ENCODE data around the gene RBBP4. TPM values are rescaled to one million over a fixed set of nuclear protein-coding genes. Genes with fewer than 3 reads are reported as not detected.
"Not testable (repeated sequence)": the region's sequence is repeated elsewhere in the genome, so short reads cannot be mapped to it uniquely, and the experiment has no call there.

RBBP4 gene
- total RNA-seq, 1 donor from 2014 or later: 186 TPM

DNA sequence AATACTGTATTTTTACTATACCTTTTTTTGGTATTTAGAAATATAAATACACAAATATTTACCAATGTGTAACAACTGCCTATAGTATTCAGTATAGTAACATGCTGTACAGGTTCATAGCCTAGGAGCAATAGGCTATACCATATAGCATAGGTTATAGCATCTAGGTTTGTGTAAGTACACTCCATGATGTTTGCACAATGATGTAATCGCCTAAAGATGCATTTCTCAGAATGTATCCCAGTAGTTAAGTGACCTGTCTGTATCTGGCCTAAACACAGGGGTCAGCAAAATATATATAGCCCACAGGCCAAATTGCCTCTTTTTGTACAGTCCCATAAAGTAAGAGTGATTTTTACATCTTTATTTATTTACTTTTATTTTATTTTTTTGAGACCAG lies 24.8 kb upstream of the RBBP4 start:
- Mint-ChIP-seq H3K9me3 (ENCODE audit: unreplicated experiment) (no peaks in the 10 kb centered on the region), H3K27me3 (ENCODE audit: low read depth, unreplicated experiment) (no peaks in the 10 kb centered on the region), H3K27ac (ENCODE audit: unreplicated experiment) (no peak overlapping the region), H3K4me1 (ENCODE audit: low read depth, unreplicated experiment) (peaks cover 8% of the 10 kb centered on the region), H3K4me3 (ENCODE audit: unreplicated experiment) (no peak overlapping the region), H3K36me3 (ENCODE audit: low read depth, unreplicated experiment) (peaks cover 10% of the 10 kb centered on the region)
- no peaks in the 10 kb centered on the region for H3K4me1 ChIP-seq (ENCODE audit: insufficient read depth, low read length)
- TF ChIP-seq EZH2 (IDR thresholded peaks at IDR 0.05; ENCODE audit: insufficient read depth, low read length): no peak
- TF ChIP-seq, protein P1, sequence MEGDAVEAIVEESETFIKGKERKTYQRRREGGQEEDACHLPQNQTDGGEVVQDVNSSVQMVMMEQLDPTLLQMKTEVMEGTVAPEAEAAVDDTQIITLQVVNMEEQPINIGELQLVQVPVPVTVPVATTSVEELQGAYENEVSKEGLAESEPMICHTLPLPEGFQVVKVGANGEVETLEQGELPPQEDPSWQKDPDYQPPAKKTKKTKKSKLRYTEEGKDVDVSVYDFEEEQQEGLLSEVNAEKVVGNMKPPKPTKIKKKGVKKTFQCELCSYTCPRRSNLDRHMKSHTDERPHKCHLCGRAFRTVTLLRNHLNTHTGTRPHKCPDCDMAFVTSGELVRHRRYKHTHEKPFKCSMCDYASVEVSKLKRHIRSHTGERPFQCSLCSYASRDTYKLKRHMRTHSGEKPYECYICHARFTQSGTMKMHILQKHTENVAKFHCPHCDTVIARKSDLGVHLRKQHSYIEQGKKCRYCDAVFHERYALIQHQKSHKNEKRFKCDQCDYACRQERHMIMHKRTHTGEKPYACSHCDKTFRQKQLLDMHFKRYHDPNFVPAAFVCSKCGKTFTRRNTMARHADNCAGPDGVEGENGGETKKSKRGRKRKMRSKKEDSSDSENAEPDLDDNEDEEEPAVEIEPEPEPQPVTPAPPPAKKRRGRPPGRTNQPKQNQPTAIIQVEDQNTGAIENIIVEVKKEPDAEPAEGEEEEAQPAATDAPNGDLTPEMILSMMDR (IDR thresholded peaks at IDR 0.05; ENCODE audit: insufficient read depth, low read depth, low read length): no peak
- no peaks in the 10 kb centered on the region for H3K27me3 ChIP-seq (ENCODE audit: insufficient read depth, low read length)
- no peak overlapping the region for H3K4me3 ChIP-seq (ENCODE audit: insufficient read depth, low read depth, low read length)
- H3K27ac ChIP-seq (ENCODE audit: low read depth, low read length): no peak overlapping the region
- FAIRE-seq (no peak), DNase-seq (ENCODE audit: low read depth) (no peak)
- peaks cover 3% of the 10 kb centered on the region for H3K79me2 ChIP-seq (ENCODE audit: insufficient read depth, low read length)
- no peak overlapping the region for H3K4me2 ChIP-seq (ENCODE audit: low read length)
- no peak overlapping the region for H2AFZ ChIP-seq (ENCODE audit: low read depth, low read length)
- peaks cover 3% of the 10 kb centered on the region for H4K20me1 ChIP-seq (ENCODE audit: insufficient read depth, low read length)
- peaks cover 8% of the 10 kb centered on the region for H3K36me3 ChIP-seq (ENCODE audit: insufficient read depth, low read length)
- no peaks in the 10 kb centered on the region for H3K9me3 ChIP-seq (ENCODE audit: insufficient read depth, low read depth, low read length)
- H3K9ac ChIP-seq (ENCODE audit: low read length): no peak overlapping the region

DNA sequence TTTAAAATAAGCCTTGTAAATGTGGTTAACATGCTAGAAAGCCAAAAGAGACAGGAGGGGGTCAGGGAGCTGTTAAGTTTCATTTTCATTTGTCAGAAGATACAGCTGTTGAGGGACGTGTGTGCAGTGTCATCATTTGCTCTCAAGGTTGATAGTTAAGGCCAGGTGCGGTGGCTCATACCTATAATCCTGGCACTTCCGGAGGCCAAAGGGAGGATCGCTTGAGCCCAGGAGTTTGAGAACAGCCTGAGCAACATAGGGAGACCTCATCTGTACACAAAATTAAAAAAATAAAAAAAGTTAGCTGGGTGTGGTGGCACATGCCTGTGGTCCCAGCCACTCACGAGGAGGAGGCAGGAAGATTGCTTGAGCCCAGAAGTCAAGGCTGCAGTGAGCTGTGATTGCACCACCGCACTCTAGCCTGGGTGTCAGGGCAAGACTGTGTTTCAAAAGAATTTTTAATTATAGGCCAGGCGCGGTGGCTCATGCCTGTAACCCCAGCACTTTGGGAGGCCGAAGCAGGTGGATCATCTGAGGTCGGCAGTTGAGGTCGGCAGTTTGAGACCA lies 23.3 kb upstream of the RBBP4 start:
- Mint-ChIP-seq H3K36me3 (ENCODE audit: low read depth, unreplicated experiment) (peaks cover 10% of the 10 kb centered on the region), H3K4me1 (ENCODE audit: low read depth, unreplicated experiment) (peaks cover 8% of the 10 kb centered on the region), H3K9me3 (ENCODE audit: unreplicated experiment) (no peaks in the 10 kb centered on the region), H3K27ac (ENCODE audit: unreplicated experiment) (no peak overlapping the region), H3K4me3 (ENCODE audit: unreplicated experiment) (no peak overlapping the region), H3K27me3 (ENCODE audit: low read depth, unreplicated experiment) (no peaks in the 10 kb centered on the region)
- H3K9me3 ChIP-seq (ENCODE audit: insufficient read depth, low read depth, low read length): no peaks in the 10 kb centered on the region
- H3K9ac ChIP-seq (ENCODE audit: low read length): no peak overlapping the region
- peaks cover 8% of the 10 kb centered on the region for H3K36me3 ChIP-seq (ENCODE audit: insufficient read depth, low read length)
- peaks cover 3% of the 10 kb centered on the region for H4K20me1 ChIP-seq (ENCODE audit: insufficient read depth, low read length)
- no peak for FAIRE-seq
- TF ChIP-seq, protein P1 (IDR thresholded peaks at IDR 0.05; ENCODE audit: insufficient read depth, low read depth, low read length): no peak
- no peak for TF ChIP-seq EZH2 (IDR thresholded peaks at IDR 0.05; ENCODE audit: insufficient read depth, low read length)
- no peaks in the 10 kb centered on the region for H3K27me3 ChIP-seq (ENCODE audit: insufficient read depth, low read length)
- H3K4me2 ChIP-seq (ENCODE audit: low read length): no peak overlapping the region
- no peak overlapping the region for H2AFZ ChIP-seq (ENCODE audit: low read depth, low read length)
- no peak overlapping the region for H3K27ac ChIP-seq (ENCODE audit: low read depth, low read length)
- no peak overlapping the region for H3K4me3 ChIP-seq (ENCODE audit: insufficient read depth, low read depth, low read length)
- peaks cover 3% of the 10 kb centered on the region for H3K79me2 ChIP-seq (ENCODE audit: insufficient read depth, low read length)
- DNase-seq (ENCODE audit: low read depth): no peak
- H3K4me1 ChIP-seq (ENCODE audit: insufficient read depth, low read length): no peaks in the 10 kb centered on the region

DNA sequence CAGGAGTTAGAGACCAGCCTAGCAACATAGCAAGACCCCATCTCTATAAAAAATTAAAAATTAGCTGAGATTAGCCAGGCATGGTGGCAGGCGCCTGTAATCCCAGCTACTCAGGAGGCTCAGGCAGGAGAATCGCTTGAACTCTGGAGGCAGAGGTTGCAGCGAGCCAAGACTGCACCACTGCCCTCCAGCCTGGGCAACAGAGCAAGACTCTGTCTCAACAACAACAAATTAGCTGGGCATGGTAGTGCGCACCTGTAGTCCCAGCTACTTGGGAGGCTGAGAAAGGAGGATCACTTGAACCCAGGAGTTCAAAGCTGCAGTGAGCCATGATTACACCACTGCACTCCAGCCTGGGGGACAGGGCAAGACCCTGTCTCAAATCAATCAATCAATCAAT lies 20.8 kb upstream of the RBBP4 start:
- not testable (repeated sequence) for H4K20me1 ChIP-seq (ENCODE audit: insufficient read depth, low read length); H2AFZ ChIP-seq (ENCODE audit: low read depth, low read length); H3K27ac ChIP-seq (ENCODE audit: low read depth, low read length); H3K4me1 ChIP-seq (ENCODE audit: insufficient read depth, low read length); H3K9ac ChIP-seq (ENCODE audit: low read length); FAIRE-seq; H3K9me3 Mint-ChIP-seq (ENCODE audit: unreplicated experiment); H3K27me3 ChIP-seq (ENCODE audit: insufficient read depth, low read length); H3K27ac Mint-ChIP-seq (ENCODE audit: unreplicated experiment); DNase-seq (ENCODE audit: low read depth); H3K27me3 Mint-ChIP-seq (ENCODE audit: low read depth, unreplicated experiment); H3K4me1 Mint-ChIP-seq (ENCODE audit: low read depth, unreplicated experiment); H3K4me3 ChIP-seq (ENCODE audit: insufficient read depth, low read depth, low read length); H3K4me3 Mint-ChIP-seq (ENCODE audit: unreplicated experiment); H3K4me2 ChIP-seq (ENCODE audit: low read length); H3K79me2 ChIP-seq (ENCODE audit: insufficient read depth, low read length); H3K36me3 Mint-ChIP-seq (ENCODE audit: low read depth, unreplicated experiment); H3K9me3 ChIP-seq (ENCODE audit: insufficient read depth, low read depth, low read length)
- peaks cover 14% of the 10 kb centered on the region for H3K36me3 ChIP-seq (ENCODE audit: insufficient read depth, low read length)
